Limb (tissue), 2 donors: Measurements from ENCODE around the gene LRRC28.

Experiments
- DNase-seq, 2 donors: peaks; one replicate each; pipeline ENCODE4 v3.0.0-alpha.2; 2016; ENCODE audit errors: extremely low spot score in 2 of 2

LRRC28 gene

DNA sequence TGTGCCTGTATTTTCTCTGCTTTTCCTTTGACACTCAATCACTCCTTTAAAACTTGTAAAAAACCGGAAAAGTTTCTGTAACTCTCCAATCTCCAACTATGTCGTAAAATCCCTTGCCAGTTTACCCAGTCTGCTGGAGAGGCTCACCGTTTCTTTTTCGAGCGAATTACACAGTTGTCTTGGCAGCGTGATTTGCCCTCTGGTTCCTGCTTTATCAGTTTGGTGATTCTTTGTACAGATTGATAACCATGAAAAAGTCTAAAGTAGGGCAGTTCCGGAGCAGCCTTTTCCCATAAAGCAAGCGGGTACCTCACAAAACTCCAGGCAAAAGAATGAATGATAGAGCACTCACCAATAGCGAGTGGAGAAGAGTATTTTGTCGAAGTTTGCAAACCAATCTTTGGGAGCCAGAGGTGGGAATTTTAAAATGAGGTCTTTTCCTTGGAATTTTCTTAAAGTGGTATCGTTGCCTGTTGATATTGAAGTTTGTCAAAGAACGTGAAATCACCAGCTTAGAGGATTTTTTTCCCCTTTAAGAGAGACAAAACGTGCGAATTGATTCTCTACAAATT, 1.9 kb upstream of the LRRC28 start, which contains the start of gene TTC23:
TSS of gene TTC23 (minus strand) at position 312 of the 572 bp plus-strand sequence. CDS start 20,869 bp downstream, outside the sequence.
- peak; percentile 58 to 89 for DNase-seq

DNA sequence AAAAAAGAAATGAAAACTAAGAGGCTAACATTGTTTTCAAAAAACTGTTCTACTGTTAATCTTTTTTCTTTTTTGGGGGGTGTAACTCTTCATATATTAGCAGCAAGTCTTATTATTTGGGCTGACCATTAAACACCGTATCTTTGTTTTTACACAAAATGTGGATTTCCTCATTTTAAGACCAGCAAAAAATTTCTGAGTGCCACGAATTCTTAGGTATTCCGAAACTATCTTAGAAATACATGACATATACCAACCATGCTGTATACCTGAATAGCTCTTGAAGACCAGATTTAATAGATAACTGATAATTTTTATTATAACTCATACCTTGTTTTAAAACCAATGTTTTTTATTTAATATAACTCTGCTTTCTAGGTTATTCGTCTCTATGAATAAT, 1.3 kb upstream of the LRRC28 start:
- DNase-seq = no peak

DNA sequence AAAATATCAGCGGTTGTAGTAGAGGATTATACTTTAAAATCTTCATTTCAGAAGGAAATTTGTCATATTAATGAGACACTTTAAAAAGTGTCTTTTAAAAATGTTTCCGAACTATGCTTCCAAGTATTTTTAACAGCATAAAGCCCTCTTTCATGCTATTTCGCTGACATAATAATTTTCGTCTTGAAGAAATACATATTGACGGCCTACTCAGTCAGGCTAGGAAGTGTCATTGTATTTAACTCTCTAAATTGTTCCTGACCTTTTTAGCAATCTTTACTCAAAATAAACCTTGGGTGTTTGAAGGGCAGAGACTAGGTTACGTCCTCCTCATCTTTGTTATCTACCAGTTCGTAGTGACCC, 806 bp upstream of the LRRC28 start:
- DNase-seq = no peak

DNA sequence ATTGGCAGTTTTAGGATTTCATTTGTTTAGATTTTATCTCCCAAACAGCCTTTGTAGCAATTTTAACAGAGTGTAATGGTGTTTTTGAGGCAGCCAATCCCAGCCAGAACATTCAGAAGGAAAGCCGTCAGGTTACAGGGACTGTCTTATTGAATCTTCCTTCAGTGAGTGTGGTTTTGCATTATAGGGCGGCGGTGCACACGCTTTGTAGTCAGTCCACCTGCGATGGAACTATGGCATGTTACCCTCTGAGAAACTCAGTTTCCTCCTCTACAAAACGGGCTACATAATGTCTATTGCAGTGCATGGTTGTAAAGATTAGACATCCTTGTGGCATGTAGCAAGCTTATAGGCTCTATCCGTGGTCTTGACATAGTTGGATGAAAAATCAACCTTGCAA, 1.0 kb downstream of the LRRC28 start:
- no peak for DNase-seq

DNA sequence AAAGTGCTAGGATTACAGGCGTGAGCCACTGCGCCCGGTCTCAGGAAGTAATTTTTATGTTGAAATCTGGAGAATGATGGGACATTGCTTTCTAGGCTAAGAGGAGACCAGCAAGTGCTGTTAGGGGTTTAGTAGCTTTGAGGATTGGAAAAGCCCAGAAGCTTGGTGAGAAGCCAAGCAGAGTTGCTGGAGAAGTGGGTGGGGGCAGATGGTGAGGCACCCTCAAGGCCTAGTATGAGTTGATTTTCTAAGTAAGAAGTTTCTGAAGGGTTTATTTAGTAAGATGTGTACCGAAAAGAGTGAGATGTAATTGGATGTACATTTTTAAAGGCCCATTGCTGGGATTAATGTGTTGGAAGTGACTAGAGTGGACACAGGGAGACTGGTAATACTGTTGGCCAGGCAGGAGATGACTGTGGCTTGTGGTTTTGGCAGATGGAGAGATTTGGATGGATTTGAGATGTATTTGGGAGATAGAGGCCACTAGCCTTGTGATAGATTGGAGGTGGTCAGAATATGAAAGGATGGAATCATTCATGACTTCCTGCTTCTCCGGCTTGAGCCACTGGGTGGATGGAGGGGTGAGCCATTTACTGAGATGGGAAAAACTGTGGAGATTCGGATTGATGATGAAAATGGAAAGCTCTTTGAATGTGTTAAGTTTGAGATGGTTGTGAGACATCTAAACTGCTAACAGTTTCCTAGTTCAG, 2.3 kb downstream of the LRRC28 start:
- DNase-seq = no peak

DNA sequence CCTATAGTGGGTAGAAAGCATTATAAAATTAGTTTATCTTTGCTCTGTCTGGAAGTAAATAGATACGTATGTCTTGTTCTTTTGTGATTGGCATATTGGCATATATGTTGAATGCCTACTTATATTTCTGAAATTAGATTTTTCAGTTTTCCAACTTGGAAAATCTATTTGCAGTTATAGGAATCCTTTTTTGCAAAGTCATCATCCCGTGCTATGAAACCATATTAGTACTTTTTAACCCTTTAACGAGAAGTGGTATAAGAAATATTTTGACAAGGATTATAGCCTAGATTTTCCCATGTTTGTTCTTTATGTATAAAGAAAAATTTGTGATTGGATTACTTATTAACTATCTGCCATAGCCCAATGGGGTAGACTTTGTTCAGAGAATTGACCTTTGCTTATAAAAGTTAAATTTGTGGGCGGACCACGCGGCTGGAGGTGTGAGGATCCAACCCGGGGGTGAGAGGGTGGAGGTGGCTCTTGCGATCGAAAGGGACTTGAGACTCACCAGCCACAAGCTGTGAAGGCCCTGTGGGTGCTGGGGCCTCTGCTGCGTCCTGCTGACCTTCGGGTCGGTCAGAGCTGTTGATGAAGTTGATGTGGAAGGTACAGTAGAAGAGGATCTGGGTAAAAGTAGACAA, 5.9 kb downstream of the LRRC28 start:
- DNase-seq = no peak

DNA sequence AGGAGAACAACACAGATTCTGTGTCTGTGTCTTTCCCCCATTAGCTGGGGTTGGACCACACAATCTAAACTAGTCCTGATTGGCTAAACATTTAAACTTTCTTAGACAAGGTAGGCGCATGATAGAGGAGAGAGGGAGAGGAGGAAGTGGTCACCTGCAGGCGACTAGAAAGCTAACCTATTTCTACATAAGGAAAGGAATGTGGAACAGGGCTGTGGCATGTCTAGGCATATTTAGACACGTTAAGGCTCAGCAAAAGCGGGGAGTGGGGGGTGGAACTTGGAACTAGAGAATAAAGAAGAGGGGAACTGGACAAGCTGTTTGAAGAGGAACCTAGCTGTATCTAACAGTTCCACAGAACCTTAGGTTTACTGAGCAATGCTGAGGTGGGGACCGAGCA, 12.8 kb downstream of the LRRC28 start:
- DNase-seq = no peak

DNA sequence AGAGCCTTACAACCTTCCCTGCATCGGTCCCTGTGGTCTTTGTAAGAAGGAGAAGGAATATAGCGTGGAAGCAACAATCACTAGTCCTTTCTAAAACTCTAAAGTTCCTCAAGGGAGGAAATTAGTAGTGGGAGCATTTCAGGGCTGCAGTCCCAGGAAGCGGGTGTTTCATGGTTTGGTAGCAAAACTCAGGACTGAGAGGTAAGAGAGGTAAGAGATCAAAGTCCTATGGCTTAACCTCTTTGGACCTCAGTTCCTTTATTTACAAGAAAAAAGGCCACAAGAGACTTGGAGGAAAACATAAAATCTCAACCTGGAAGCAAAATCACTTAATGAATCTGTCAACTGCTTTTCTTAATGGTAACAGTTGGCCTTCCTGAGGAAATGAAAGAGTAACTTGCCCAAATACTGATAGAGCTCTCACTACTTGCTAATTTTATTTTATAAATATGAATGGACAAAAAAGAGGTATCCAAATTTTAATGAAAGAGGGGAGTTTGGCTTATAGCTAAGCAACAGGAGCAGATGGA, 14.3 kb downstream of the LRRC28 start:
- no peak for DNase-seq

DNA sequence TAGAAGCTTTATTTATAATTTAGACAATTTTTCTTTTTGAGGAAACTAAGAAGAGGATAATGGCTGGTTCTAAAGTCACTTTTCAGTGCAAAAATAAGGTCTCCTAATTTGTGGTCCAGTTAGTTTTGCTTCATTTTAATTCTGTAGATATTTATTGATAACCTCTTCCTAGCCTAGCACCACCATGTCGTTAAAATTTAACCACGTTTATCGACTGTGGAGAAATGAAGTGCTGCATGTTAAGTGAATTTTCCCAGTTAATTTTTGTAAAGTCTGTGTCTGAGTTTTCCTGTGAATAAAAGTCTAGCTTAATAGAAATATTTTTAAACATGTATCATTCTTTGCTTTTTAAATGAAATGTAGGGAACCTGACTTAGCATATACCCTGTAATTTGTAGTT, 16.7 kb downstream of the LRRC28 start:
- no peak for DNase-seq

DNA sequence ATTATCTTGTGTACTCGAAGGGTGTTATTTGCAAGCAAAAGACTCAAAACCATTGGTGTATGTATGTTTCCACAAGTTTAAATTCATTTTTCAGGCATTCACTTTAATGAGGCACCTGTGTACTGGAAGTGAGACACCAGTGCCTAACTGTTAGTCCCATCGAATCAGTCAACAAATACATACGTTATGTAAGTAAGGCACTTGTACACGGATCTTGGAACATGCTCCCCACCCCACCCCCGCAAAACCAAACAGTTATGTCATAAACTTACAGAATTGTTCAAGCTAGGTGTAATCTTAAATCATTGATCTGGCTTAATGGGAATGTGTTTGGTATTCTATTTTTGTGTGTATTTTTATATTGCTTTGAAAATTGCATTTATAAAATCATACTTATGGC, 17.1 kb downstream of the LRRC28 start:
- no peak for DNase-seq

DNA sequence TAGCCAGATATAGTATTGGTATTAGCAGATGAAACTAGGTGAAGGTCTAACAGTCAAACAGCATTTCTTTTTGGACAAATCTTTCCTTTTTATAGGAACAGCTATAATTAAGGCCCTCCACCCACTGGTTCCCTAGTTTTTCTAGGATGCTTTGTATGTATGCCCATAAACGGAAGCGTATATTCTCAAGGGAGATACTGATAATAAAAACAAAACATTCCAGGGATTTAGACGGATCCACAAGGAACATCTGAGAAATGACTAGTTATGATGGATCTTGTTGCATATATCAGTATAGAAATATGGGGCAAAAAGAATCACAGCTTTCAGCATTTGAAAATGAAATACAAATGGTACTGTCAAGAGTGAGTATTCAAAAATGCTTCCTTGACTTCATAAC, 22.5 kb downstream of the LRRC28 start:
- no peak for DNase-seq

DNA sequence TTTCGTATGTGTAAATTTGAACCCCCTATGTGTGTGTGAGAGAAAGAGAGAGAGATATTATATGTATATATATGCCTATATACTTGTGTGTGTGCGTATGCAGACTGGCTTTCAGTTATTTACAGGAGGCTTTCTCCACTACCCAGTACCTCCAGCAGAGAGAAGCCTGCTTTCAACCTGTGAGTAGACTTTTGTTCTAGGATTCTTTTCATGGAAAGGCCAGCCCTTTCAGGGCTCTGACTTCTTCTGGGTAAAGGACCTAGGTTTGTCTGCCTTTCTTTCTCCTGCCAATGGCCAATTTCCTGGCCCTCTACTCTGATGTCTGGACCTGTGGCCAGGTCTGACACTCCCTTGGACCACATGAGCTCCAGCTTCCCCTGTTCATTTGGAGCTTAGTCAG, 23.8 kb downstream of the LRRC28 start:
- DNase-seq = no peak

DNA sequence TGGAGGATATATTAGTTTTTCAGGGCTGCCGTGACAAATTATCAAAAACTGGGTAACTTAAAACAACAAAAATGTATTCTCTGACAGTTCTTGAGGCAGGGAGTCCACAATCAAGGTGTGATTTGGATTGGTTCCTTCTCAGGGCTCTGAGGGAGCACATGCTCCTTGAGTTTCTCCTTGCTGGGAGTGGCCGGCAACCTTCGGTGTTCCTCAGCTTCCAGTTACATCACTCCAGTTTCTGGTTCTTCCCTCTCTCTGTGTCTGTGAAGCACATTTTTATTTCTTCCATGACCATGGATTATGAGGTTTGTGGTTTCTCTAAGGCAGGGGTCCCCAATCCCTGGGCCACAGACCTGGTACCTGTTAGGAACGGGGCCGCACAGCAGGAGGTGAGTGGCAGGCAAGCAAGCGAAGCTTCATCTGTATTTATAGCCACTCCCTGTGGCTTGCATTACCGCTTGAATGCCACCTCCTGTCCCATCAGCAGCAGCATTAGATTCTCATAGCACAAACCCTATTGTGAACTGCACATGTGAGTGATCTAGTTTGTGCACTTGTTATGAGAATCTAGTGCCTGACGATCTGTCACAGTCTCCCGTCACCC, 24.3 kb downstream of the LRRC28 start:
- no peak for DNase-seq

DNA sequence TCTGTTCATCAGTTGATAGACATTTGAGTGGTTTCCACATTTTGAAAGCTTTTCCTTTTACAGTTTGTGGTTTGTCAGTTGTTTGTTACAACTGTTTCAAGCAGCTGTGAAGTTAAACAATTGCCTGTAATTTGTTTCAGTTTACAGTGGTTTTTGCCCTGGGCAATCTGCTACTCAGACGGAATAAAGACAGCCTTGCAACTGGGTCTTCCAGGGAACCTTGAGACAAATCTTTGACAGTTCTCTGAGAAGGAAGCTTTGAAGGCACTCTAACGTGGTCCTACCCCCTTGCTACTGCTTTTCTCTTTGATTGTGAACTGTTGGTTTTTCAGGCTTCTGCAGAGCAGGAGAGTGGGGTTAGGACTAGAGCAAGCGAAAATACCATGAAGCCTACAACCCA, 28.0 kb downstream of the LRRC28 start:
- no peak for DNase-seq

DNA sequence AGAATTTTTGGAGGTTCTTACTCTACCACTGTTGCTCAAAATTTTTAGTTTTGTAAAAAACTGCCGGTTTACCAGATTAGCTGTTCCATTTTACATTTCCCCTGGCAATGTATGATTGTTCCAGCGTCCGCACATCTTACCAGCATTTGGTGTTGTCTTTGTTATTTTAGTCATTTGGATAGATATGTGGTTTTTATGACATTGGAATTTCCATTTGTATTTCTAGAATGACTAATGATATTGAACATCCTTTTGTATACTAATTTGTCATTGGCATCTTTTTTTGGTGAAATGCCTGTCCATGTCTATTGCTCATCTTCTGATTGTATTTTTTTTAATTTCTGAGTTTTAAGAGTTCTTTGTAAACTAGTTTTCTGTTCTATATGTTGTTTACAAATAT, 28.5 kb downstream of the LRRC28 start:
- DNase-seq = no peak

DNA sequence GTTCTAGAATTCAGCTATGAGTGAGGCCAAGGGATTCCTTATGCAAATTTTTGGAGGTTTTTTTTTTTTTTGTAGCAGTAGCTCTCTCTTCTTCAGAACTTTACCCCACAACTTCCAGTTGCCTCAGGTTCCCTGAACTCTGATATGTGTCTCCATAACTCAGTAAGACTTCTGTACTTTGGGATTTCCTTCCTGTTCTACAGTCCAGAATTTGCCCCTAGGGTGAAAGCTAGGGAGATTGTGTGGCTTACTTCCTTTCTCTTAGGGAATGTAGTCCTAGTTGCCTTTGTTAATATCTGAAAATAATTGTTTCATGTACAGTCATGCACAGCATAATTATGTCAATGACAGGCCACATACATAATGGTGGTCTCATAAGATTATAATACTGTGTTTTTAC, 30.8 kb downstream of the LRRC28 start:
- DNase-seq = no peak

DNA sequence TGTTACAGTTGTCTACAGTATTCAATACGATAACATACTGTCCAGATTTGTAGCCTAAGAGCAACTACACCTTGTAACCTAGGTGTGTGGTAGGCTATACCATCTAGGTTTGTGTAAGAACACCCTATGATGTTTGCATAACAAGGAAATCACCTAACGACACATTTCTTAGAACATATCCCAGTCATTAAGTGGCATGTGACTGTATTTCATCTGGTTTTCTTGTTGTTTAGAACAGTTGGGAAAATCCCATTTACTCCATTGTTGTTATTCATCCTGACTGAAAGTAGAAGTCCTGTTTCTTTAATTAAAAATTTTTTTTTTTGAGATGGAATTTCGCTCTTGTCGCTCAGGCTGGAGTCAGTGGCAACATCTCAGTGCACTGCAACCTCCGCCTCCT, 31.3 kb downstream of the LRRC28 start:
- DNase-seq = no peak

DNA sequence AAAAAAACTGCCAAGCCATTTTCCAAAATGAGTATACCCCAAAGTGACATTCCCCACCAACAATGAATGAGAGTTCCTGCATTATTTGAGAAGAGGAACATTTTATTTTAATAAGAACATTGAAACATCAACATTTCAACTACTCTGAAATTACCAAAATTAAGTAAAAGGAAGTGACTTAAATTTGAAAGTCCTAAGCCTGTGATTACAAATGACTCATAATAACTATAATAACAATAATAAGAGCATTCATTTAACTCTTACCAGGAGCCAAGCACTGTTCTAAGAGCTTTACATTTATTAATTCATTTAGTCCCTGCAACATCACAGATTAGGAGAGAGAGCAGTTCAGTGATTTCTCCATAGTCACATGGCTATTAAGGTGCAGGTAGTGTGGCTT, 32.4 kb downstream of the LRRC28 start:
- DNase-seq = no peak

DNA sequence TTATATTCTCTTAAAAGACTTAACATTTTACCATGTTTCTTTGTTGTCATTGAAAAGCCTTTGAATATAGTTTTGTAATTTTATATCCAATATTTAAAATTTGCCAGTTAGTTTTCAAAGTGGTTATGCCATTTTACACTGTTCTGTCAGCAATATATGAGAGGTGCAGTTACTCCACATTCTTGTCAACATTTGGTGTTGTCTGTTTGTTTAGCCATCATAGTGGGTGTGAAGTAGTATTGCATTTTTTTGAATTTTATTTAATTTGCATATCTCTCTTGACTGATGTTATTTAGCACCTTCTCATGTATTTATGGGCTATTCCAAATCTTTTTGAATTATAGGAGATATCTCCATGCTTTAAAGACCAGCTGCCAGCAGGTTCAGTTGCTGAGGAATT, 40.4 kb downstream of the LRRC28 start:
- DNase-seq = no peak

DNA sequence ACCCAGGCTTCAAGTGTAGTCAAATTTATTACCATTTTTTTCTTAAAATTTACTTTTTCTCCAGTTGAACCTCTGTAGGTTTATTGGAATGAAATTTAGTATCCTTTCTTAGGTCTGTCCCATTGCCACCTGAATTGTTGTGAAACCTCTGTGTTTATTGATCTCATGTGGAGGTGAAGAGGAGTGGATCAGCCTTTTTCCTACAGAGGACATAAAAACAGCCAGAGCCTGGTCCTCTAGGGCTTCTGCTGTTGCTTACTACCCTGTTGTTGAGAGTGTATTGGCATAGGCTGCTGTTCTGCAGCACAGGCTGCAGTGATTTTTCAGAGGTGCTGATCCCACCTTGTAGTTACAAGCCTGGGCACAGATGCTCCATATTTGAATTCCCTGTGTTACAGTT, 44.6 kb downstream of the LRRC28 start:
- no peak for DNase-seq

DNA sequence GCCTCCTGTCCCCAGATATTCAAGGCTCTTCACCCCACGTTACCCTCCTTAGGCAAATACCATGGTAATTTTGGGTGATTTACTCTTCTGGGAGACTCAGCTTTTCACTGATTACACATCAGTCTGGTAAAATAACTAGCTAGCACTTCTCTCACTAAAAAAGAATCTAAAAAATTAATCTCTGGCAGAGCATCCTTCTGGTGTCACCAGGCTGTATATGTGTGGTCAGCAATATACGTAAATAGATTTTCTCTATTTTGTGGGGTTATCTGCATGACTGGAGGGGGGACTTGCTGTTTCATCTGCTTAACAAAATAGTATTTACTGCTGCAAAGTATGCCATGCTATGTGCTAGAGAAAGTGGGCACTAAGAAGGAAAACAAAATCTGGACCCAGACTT, 45.1 kb downstream of the LRRC28 start:
- no peak for DNase-seq

DNA sequence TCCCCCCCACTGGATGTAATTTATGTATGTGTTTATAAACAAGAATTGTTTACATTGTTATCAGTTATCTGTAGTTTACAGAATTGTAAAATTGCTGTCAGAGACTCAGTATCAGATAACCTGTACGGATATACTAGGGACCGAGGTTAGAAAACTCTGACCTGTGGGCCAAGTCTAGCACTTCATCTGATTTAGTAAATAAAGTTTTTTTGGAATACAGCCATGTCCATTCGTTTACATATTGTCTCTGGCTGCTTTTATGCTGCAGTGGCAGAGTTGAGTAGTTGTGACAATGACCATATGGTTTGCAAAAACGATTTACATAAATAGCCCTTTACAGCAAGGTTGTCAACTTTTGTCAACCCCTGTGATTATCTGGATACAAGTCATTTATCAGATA, 52.6 kb downstream of the LRRC28 start:
- no peak for DNase-seq
